Heart left ventricle (tissue), 16 donors: Measurements from ENCODE around the gene ZNF569. TPM values are rescaled to one million over a fixed set of nuclear protein-coding genes. Genes with fewer than 3 reads are reported as not detected.
A peak's percentile ranks its signal among the peaks of the same experiment; 100 is the strongest.
"Not testable (repeated sequence)": the region's sequence is repeated elsewhere in the genome, so short reads cannot be mapped to it uniquely, and the experiment has no call there.

Experiments used
- ATAC-seq, 4 donors: fragments of 200-7000 bp; cut with Tn5 transposase; one replicate each; pipeline ENCODE4 v1.9.1; 2020 to 2022; ENCODE audit warnings: moderate library complexity in 4 of 4, mild to moderate bottlenecking in 3 of 4, moderate number of reproducible peaks in 1 of 4
- DNase-seq, 5 donors: peaks; one replicate each; pipeline ENCODE4 v3.0.0-alpha.2; 2020
- H3K27ac ChIP-seq, 12 donors: fragments of 200-600 bp; sonication (generic) in 4 of 12; one replicate each; pipeline versions ENCODE4 v1.5.0 to v1.8.0; 2016 to 2022; ENCODE audit warnings: mild to moderate bottlenecking in 2 of 12
- H3K27me3 ChIP-seq, 9 donors: fragments of 200-600 bp; sonication (generic) in 2 of 9; one replicate each; pipeline versions ENCODE4 v1.5.1 to v1.8.0; 2016 to 2022; ENCODE audit warnings: mild to moderate bottlenecking in 3 of 9
- H3K36me3 ChIP-seq, 9 donors: fragments of 200-600 bp; sonication (generic) in 2 of 9; one replicate each; pipeline versions ENCODE4 v1.5.0 to v1.8.0; 2018 to 2022; ENCODE audit warnings: mild to moderate bottlenecking in 2 of 9
- H3K4me1 ChIP-seq, 12 donors: fragments of 200-600 bp; sonication (generic) in 4 of 12; one replicate each; pipeline versions ENCODE4 v1.5.0 to v1.8.0; 2016 to 2022; ENCODE audit warnings: mild to moderate bottlenecking in 3 of 12
- H3K4me3 ChIP-seq, 12 donors: fragments of 200-600 bp; sonication (generic) in 4 of 12; one replicate each; pipeline versions ENCODE4 v1.5.0 to v1.8.0; 2017 to 2022; ENCODE audit warnings: mild to moderate bottlenecking in 9 of 12, moderate library complexity in 4 of 12
- H3K9me3 ChIP-seq, 12 donors: fragments of 200-600 bp; sonication (generic) in 4 of 12; one replicate each; pipeline versions ENCODE4 v1.5.0 to v1.8.0; 2016 to 2022; ENCODE audit warnings: mild to moderate bottlenecking in 1 of 12
- POLR2A ChIP-seq, 2 donors: fragments of 450-650 bp; IDR thresholded peaks; one replicate each; pipeline ENCODE4 v1.6.1; 2017; ENCODE audit warnings: antibody characterized with exemption in 2 of 2, mild to moderate bottlenecking in 2 of 2, moderate library complexity in 2 of 2
- WGBS, 4 donors: extraction: QIAGEN DNeasy Blood & Tissue Kit in 2 of 4; methylation state at CpG; one replicate each; pipeline versions ENCODE4 v1.1.5 to v1.1.7; 2013 to 2018; 5-methylcytosine and 5-hydroxymethylcytosine counted together
- intact Hi-C, 10 donors: fragments of 100-400 bp; cut with DNase I; formaldehyde crosslinking; loops; one replicate each; pipeline versions ENCODE4 v1.11.1 to v1.14.2; 2022
- polyA plus RNA-seq, 2 donors: library from polyadenylated mRNA; stranded (reverse); fragments of 200-250 nt; gene quantifications; one replicate each; pipeline ENCODE4 v1.2.3, GENCODE V29; 2013
- total RNA-seq, 9 donors: library from RNA; depleted of rRNA in 2 of 9; stranded (reverse); fragments of >200 nt in 2 of 9; fragmentation: NEBNext Ultra II Directional in 3 of 9; extraction: Animal tissue kit (Norgen Biotek cat#: 25700) in 3 of 9; gene quantifications; one replicate each; pipeline versions ENCODE4 v1.1.0 to v1.2.4, GENCODE V29; 2016 to 2023
- TF ChIP-seq, protein P1 (sequence below), 12 donors: fragments of 200-600 bp; sonication (generic) in 4 of 12; IDR thresholded peaks; one replicate each; pipeline versions ENCODE4 v1.5.0 to v1.8.0; 2018 to 2022; ENCODE audit warnings: antibody characterized with exemption in 12 of 12, mild to moderate bottlenecking in 5 of 12
- donor health status: ischemic (EF 13 %, LVEDD 7.1; RV severe dilation, severe dysfunction).
- donor health status: healthy with polysubstance abuse.
- donor health status: DM: no; HTN: yes; CAD: no.
- donor health status: DM: no; HTN: no; CAD: no.
- donor health status: ischemic (EF 25% LVEDD 6.9; RV normal size, moderate dysfunction).
- donor health status: ischemic (EF 25% LVEDD 5.7; RV mildly dilated, moderate dysfunction).
- donor health status: healthy.
- donor health status: DM: yes; HTN: yes; CAD: no.
- donor health status: ischemic (EF 35%, LVEDD 5.7; RV mildly dilated, moderate dysfunction).
- donor health status: nonischemic (EF 11% LVEDD 7.7; RV severe dilation, severe dysfunction).
- donor health status: DM: yes; HTN: yes; CAD: no.
- donor health status: PGD.
- donor health status: ischemic (EF 29% LVEDD 5.4; RV normal size, mild dysfunction).
- donor health status: nonischemic (EF 23%, LVEDD 6.1; RV moderate dilation, normal function).

Gene ZNF569
- total and polyA plus RNA-seq, 11 donors: 2.6 to 8.0 (median 5.8) TPM

DNA sequence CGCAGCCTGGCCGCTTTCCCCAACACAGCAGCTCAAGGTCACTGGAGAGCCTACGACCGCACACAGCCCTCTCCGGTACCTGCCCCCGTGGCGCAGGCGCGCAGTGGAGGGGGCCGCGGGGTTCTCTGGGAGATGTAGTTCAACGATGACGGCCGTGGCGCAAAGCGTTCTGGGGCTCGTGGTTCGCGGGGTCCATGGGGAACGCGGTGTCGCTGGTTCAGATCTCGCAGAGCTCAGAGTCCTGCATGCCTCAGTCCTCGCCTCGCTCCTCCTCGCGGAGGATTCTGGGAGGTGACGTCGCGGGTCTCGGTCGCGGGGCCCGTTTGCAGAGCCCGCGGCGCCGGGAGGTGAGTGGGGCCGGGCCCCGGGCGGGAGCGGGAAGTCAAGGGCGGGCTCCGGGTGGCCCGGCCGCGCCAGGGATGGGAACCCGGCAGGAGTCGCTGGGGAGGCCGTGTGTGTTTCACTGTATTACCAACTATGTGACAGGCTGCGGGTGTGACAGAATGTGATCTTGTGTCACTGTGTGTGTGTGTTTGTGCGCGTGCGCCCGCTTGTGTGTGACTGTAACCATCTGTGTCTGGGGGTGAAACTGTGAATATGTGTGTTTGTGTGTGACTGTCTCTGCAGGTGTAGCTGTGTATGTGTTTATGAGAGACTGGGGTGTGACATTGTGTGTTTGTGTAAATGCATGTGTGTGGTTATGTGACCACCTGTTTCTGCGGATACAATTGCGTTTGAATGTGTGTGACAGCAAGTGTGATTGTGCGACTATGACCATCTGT, 96.2 kb downstream of the ZNF569 start, which contains the start of gene ZNF527:
Gene ZNF527, plus strand, starts transcription at position 220 of the 782 bp plus-strand sequence. CDS start 3,100 bp downstream, outside the sequence.
- Histone ChIP-seq H3K27ac (peak within 1 kb of the TSS; percentile 66 to 94 (median 89)), H3K9me3 (peaks cover 0 to 34% (median 0%) of the 10 kb centered on the region in 12 donors), H3K4me1 (peaks cover 0 to 16% (median 9%) of the 10 kb centered on the region in 12 donors), H3K36me3 (peaks cover 0 to 24% (median 21%) of the 10 kb centered on the region in 9 donors), H3K4me3 (peak within 1 kb of the TSS; percentile 39 to 93 (median 78)), H3K27me3 (no peaks in the 10 kb centered on the region)
- DNase-seq (peak; percentile 98 to 99 (median 99)), ATAC-seq (peak; percentile 99)
- WGBS, 4 donors: 1 to 2% (median 1%) methylated on average over 34 to 58 of the region's 58 CpGs
- TF ChIP-seq, protein P1, sequence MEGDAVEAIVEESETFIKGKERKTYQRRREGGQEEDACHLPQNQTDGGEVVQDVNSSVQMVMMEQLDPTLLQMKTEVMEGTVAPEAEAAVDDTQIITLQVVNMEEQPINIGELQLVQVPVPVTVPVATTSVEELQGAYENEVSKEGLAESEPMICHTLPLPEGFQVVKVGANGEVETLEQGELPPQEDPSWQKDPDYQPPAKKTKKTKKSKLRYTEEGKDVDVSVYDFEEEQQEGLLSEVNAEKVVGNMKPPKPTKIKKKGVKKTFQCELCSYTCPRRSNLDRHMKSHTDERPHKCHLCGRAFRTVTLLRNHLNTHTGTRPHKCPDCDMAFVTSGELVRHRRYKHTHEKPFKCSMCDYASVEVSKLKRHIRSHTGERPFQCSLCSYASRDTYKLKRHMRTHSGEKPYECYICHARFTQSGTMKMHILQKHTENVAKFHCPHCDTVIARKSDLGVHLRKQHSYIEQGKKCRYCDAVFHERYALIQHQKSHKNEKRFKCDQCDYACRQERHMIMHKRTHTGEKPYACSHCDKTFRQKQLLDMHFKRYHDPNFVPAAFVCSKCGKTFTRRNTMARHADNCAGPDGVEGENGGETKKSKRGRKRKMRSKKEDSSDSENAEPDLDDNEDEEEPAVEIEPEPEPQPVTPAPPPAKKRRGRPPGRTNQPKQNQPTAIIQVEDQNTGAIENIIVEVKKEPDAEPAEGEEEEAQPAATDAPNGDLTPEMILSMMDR (IDR thresholded peaks at IDR 0.05): peak in 2 of 12 donors; percentile 9 to 25
- peak; percentile 40 to 95 for TF ChIP-seq POLR2A (IDR thresholded peaks at IDR 0.05)
- intact Hi-C loops: loop anchor here in 8 of 10 donors (1.0 to 10.0 kb wide), 11 partner anchors 16 to 398 kb away; partner anchors contain the start of genes ZNF569 (in 5 of the 8) and ZNF570 (in 5 of the 8)

DNA sequence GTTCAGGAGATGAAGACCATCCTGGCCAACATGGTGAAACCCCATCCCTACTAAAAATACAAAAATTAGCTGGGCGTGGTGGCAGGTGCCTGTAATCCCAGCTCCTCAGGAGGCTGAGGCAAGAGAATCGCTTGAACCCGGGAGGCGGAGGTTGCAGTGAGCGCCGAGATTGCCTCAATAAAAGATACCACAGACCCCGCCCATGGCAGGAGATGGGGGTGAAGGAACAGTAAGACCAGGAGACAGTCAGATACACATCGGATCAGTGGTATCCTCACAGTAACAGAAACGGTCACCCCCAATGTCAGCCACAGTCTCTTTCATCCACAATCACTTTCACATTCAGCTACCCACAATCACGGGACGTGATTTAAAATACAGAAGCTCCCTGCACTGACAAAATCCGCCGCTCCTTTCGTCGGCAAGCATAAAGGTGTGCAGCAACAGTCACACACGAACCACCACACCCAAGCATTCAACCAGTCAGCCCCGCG, 96.8 kb downstream of the ZNF569 start:
- WGBS, 4 donors: 6 to 15% (median 14%) methylated on average over 12 to 18 of the region's 18 CpGs
- peak overlapping the region; percentile 39 to 93 (median 78) for H3K4me3 ChIP-seq
- TF ChIP-seq POLR2A (IDR thresholded peaks at IDR 0.05): peak in 1 of 2 donors; percentile 66
- H3K9me3 ChIP-seq: peaks cover 0 to 34% (median under 1%) of the 10 kb centered on the region in 12 donors
- H3K27me3 ChIP-seq: not testable (repeated sequence)
- DNase-seq (peak in 2 of 5 donors; percentile 20 to 29), ATAC-seq (peak in 3 of 4 donors; percentile 4 to 23 (median 10))
- peaks cover 0 to 16% (median 9%) of the 10 kb centered on the region in 12 donors for H3K4me1 ChIP-seq
- intact Hi-C loops: loop anchor here in 8 of 10 donors (2.0 to 10.0 kb wide), 10 partner anchors 16 to 398 kb away; partner anchors contain the start of genes ZNF569 (in 5 of the 8) and ZNF570 (in 5 of the 8)
- peaks cover 0 to 17% (median 15%) of the 10 kb centered on the region in 9 donors for H3K36me3 ChIP-seq
- H3K27ac ChIP-seq: peak overlapping the region; percentile 66 to 94 (median 89)

DNA sequence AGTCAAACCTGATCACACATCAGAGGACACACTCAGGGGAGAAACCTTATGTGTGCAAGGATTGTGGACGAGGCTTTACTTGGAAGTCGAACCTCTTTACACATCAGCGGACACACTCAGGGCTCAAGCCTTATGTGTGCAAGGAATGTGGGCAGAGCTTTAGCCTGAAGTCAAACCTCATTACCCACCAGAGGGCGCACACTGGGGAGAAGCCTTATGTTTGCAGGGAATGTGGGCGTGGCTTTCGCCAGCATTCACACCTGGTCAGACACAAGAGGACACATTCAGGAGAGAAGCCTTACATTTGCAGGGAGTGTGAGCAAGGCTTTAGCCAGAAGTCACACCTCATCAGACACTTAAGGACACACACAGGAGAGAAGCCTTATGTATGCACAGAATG, 104.5 kb downstream of the ZNF569 start:
- ATAC-seq (peak in 2 of 4 donors; percentile 32), DNase-seq (no peak)
- Histone ChIP-seq H3K4me3 (no peak overlapping the region), H3K27me3 (no peaks in the 10 kb centered on the region), H3K9me3 (peaks cover 0 to 45% (median 10%) of the 10 kb centered on the region in 12 donors), H3K4me1 (peaks cover 0 to 5% (median 0%) of the 10 kb centered on the region in 12 donors), H3K27ac (peak overlapping the region in 3 of 12 donors; percentile 9 to 34 (median 11)), H3K36me3 (peaks cover 0 to 66% (median 60%) of the 10 kb centered on the region in 9 donors)
- TF ChIP-seq POLR2A (IDR thresholded peaks at IDR 0.05): no peak
- TF ChIP-seq, protein P1 (IDR thresholded peaks at IDR 0.05): peak in 4 of 12 donors; percentile 11 to 22 (median 17)
- intact Hi-C loops: no loop called here
- WGBS, 4 donors: 86 to 94% (median 91%) methylated on average over 6 of the region's 6 CpGs

- peak in 2 of 4 donors; percentile 16 to 80 for ATAC-seq
Measured at GRCh38 chr19:37361994-37362393, 105.2 kb downstream of the ZNF569 start.

More at GRCh38 chr19:37361994-37362393, 105.2 kb downstream of the ZNF569 start:
- Histone ChIP-seq H3K27me3 (no peaks in the 10 kb centered on the region), H3K9me3 (peaks cover 0 to 51% (median 10%) of the 10 kb centered on the region in 12 donors), H3K4me1 (peaks cover 0 to 5% (median 0%) of the 10 kb centered on the region in 12 donors), H3K27ac (peak overlapping the region in 3 of 12 donors; percentile 9 to 34 (median 11)), H3K4me3 (no peak overlapping the region), H3K36me3 (peaks cover 0 to 74% (median 67%) of the 10 kb centered on the region in 9 donors)
- 52 to 85% (median 58%) methylated on average over 1 of the region's 1 CpG for WGBS, 4 donors
- intact Hi-C loops: no loop called here
- DNase-seq: no peak
- TF ChIP-seq, protein P1 (IDR thresholded peaks at IDR 0.05): no peak
- no peak for TF ChIP-seq POLR2A (IDR thresholded peaks at IDR 0.05)

Other genes with a start within 250 kb of the ZNF569 start
- 10 to 100 TPM in 2 of 9 donors, 1 to 10 TPM in 7; 4.8 to 13.8 (median 9.2) TPM for gene ZNF383, start 249.2 kb downstream of the ZNF569 start, total RNA-seq
- gene ZNF383, start 249.2 kb downstream of the ZNF569 start, polyA plus RNA-seq: 1 to 10 TPM; 4.2 to 4.9 TPM
- 1 to 10 TPM; 3.9 to 9.3 (median 6.1) TPM for gene ZNF527, start 96.3 kb downstream of the ZNF569 start, total RNA-seq
- 1 to 10 TPM; 4.0 to 5.3 TPM for gene ZNF527, start 96.3 kb downstream of the ZNF569 start, polyA plus RNA-seq
- 10 to 100 TPM in 1 of 9 donors, 1 to 10 TPM in 8; 5.3 to 11.4 (median 7.0) TPM for gene ZNF570, start 1.9 kb upstream of the ZNF569 start, total RNA-seq
- gene ZNF570, start 1.9 kb upstream of the ZNF569 start, polyA plus RNA-seq: 1 to 10 TPM; 2.6 to 4.4 TPM
- gene ZNF793, start 39.5 kb upstream of the ZNF569 start, total RNA-seq: 1 to 10 TPM; 2.8 to 7.9 (median 6.2) TPM
- gene ZNF793, start 39.5 kb upstream of the ZNF569 start, polyA plus RNA-seq: 1 to 10 TPM; 4.1 to 4.9 TPM
- 1 to 10 TPM; 2.1 to 3.3 (median 2.7) TPM for gene ZNF571, start 127.3 kb upstream of the ZNF569 start, total RNA-seq
- gene ZNF571, start 127.3 kb upstream of the ZNF569 start, polyA plus RNA-seq: 1 to 10 TPM; 1.3 to 1.8 TPM
- 1 to 10 TPM; 1.4 to 8.2 (median 5.0) TPM for gene ZNF540, start 127.4 kb upstream of the ZNF569 start, total RNA-seq
- gene ZNF540, start 127.4 kb upstream of the ZNF569 start, polyA plus RNA-seq: 1 to 10 TPM; 3.8 to 5.0 TPM
- 10 to 100 TPM in 1 of 9 donors, 1 to 10 TPM in 8; 3.8 to 12.5 (median 7.5) TPM for gene ZFP30, start 188.0 kb upstream of the ZNF569 start, total RNA-seq
- 1 to 10 TPM; 3.4 to 3.6 TPM for gene ZFP30, start 188.0 kb upstream of the ZNF569 start, polyA plus RNA-seq